Breast epithelium (tissue), 3 donors: Measurements from ENCODE around the gene CDHR2.

Experiments used
- CTCF ChIP-seq, 3 donors: fragments of 450-650 bp; IDR thresholded peaks; one replicate each; pipeline ENCODE4 v1.5.1; 2016 to 2017; ENCODE audit warnings: antibody characterized with exemption in 3 of 3, mild to moderate bottlenecking in 3 of 3, moderate library complexity in 3 of 3
- POLR2A ChIP-seq: fragments of 450-650 bp; IDR thresholded peaks from one replicate; pipeline ENCODE4 v1.6.1; 2016; ENCODE audit warnings: antibody characterized with exemption, mild to moderate bottlenecking, moderate library complexity

- TF ChIP-seq CTCF (IDR thresholded peaks at IDR 0.05): no peak
- TF ChIP-seq POLR2A: no peak
Measured at GRCh38 chr5:176575066-176575465, 25.9 kb downstream of the CDHR2 start.
